PC-9 (cell line): ENCODE results near the gene SLIT1. TPM values are rescaled to one million over a fixed set of nuclear protein-coding genes. Genes with fewer than 3 reads are reported as not detected.

Experiments used
- BruUV-seq: library from RNA; stranded (reverse); fragments of 400-500 nt; replicated peaks from 2 replicates; lab custom pipeline; 2021; lab: Mats Ljungman, UMichigan
- CTCF ChIA-PET: fragments of 300-600 bp; sonication (Branson Sonifier 250); formaldehyde crosslinking; loops from one replicate; lab custom pipeline; 2022; ENCODE audit warnings: antibody characterized with exemption; lab: Charles Lee
- POLR2A ChIA-PET: fragments of 300-600 bp; sonication (Branson Sonifier 250); formaldehyde crosslinking; loops from one replicate; lab custom pipeline; 2022; ENCODE audit warnings: antibody characterized with exemption; ENCODE audit not compliant: unreplicated experiment; lab: Charles Lee
- DNase-seq, 2 experiments: peaks; one replicate each; pipeline versions ENCODE4 v3.0.0 to v3.0.0-alpha.2; 2015 to 2022; ENCODE audit warnings: mixed read lengths in 1 of 2
- H2AFZ ChIP-seq: fragments of 200-600 bp; sonication (generic); 2 replicates; pipeline ENCODE4 v1.8.1; 2017; ENCODE audit warnings: antibody characterized with exemption
- H3F3A ChIP-seq: fragments of 200-600 bp; sonication (generic); 2 replicates; pipeline ENCODE4 v1.8.1; 2017; ENCODE audit warnings: antibody characterized with exemption, mild to moderate bottlenecking, low read depth; ENCODE audit not compliant: insufficient read depth
- H3K27ac ChIP-seq: fragments of 200-600 bp; sonication (generic); 2 replicates; pipeline ENCODE4 v1.6.1; 2016; ENCODE audit warnings: mixed run types
- H3K27me3 ChIP-seq: fragments of 200-600 bp; sonication (generic); 2 replicates; pipeline ENCODE4 v1.6.1; 2016; ENCODE audit warnings: low read depth, mixed run types; ENCODE audit not compliant: insufficient read depth
- H3K36me3 ChIP-seq: fragments of 200-600 bp; sonication (generic); 2 replicates; pipeline ENCODE4 v1.6.1; 2016; ENCODE audit warnings: low read depth, mixed run types
- H3K4me1 ChIP-seq: fragments of 200-600 bp; sonication (generic); replicated peaks from 2 replicates; pipeline ENCODE4 v1.6.1; 2016; ENCODE audit warnings: mixed run types; ENCODE audit not compliant: insufficient read depth
- H3K4me2 ChIP-seq: fragments of 200-600 bp; sonication (generic); 2 replicates; pipeline ENCODE4 v1.6.1; 2017; ENCODE audit warnings: mixed run types
- H3K4me3 ChIP-seq: fragments of 200-600 bp; sonication (generic); 2 replicates; pipeline ENCODE4 v1.6.1; 2016; ENCODE audit warnings: mixed run types
- H3K79me2 ChIP-seq: fragments of 200-600 bp; sonication (generic); 2 replicates; pipeline ENCODE4 v1.6.1; 2017; ENCODE audit warnings: low read depth, mixed run types
- H3K9me2 ChIP-seq: fragments of 200-600 bp; sonication (generic); 2 replicates; pipeline ENCODE4 v1.8.1; 2017; ENCODE audit warnings: mild to moderate bottlenecking; ENCODE audit not compliant: insufficient read depth
- H3K9me3 ChIP-seq: fragments of 200-600 bp; sonication (generic); 2 replicates; pipeline ENCODE4 v1.8.1; 2016; ENCODE audit warnings: low read depth; ENCODE audit not compliant: insufficient read depth
- H4K20me1 ChIP-seq: fragments of 200-600 bp; sonication (generic); 2 replicates; pipeline ENCODE4 v1.8.1; 2017; ENCODE audit not compliant: insufficient read depth
- EZH2 ChIP-seq: fragments of 200-600 bp; sonication (generic); IDR thresholded peaks from 2 replicates; pipeline ENCODE4 v1.8.0; 2017; ENCODE audit warnings: antibody characterized with exemption, low read depth
- intact Hi-C: fragments of 100-400 bp; cut with micrococcal nuclease; formaldehyde crosslinking; loops from one replicate; pipeline ENCODE4 v1.10.0; 2022; ENCODE audit not compliant: unreplicated experiment
- total RNA-seq: library from RNA; stranded (reverse); gene quantifications from 2 replicates; pipeline ENCODE4 v1.2.3, GENCODE V29; 2021
- TF ChIP-seq, protein P1 (sequence below): fragments of 200-600 bp; sonication (generic); conservative IDR thresholded peaks from 2 replicates; pipeline ENCODE4 v1.6.1; 2017; ENCODE audit warnings: mixed run types, antibody characterized with exemption, mild to moderate bottlenecking, moderate library complexity

SLIT1 gene
- total RNA-seq, 1 experiment from 2014 or later, result not detected

GRCh38 chr10:97047083-97047736 lies 138.5 kb downstream of the SLIT1 start:
- H2AFZ ChIP-seq, result no peak overlapping the region
- H3K4me3 ChIP-seq, result no peak overlapping the region
- H3K79me2 ChIP-seq, result no peaks in the 10 kb centered on the region
- CTCF ChIA-PET, result no interaction called here
- no peaks in the 10 kb centered on the region for H3F3A ChIP-seq
- no peaks in the 10 kb centered on the region for H3K36me3 ChIP-seq
- no peak for DNase-seq
- H4K20me1 ChIP-seq, result no peaks in the 10 kb centered on the region
- no TSS peak for BruUV-seq
- TF ChIP-seq EZH2, result no peak
- TF ChIP-seq, protein P1, sequence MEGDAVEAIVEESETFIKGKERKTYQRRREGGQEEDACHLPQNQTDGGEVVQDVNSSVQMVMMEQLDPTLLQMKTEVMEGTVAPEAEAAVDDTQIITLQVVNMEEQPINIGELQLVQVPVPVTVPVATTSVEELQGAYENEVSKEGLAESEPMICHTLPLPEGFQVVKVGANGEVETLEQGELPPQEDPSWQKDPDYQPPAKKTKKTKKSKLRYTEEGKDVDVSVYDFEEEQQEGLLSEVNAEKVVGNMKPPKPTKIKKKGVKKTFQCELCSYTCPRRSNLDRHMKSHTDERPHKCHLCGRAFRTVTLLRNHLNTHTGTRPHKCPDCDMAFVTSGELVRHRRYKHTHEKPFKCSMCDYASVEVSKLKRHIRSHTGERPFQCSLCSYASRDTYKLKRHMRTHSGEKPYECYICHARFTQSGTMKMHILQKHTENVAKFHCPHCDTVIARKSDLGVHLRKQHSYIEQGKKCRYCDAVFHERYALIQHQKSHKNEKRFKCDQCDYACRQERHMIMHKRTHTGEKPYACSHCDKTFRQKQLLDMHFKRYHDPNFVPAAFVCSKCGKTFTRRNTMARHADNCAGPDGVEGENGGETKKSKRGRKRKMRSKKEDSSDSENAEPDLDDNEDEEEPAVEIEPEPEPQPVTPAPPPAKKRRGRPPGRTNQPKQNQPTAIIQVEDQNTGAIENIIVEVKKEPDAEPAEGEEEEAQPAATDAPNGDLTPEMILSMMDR, result no peak
- H3K4me1 ChIP-seq, result no peaks in the 10 kb centered on the region
- H3K4me2 ChIP-seq, result no peak overlapping the region
- no peaks in the 10 kb centered on the region for H3K27me3 ChIP-seq
- no peaks in the 10 kb centered on the region for H3K9me2 ChIP-seq
- POLR2A ChIA-PET, result no interaction called here
- intact Hi-C loops, result no loop called here
- H3K27ac ChIP-seq, result no peak overlapping the region
- no peaks in the 10 kb centered on the region for H3K9me3 ChIP-seq

- Histone ChIP-seq H3K4me1 (no peaks in the 10 kb centered on the region), H3K4me2 (no peak overlapping the region), H3K79me2 (no peaks in the 10 kb centered on the region), H3K27ac (no peak overlapping the region), H2AFZ (no peak overlapping the region), H3K27me3 (no peaks in the 10 kb centered on the region), H4K20me1 (no peaks in the 10 kb centered on the region), H3K4me3 (no peak overlapping the region), H3K9me3 (no peaks in the 10 kb centered on the region), H3K9me2 (no peaks in the 10 kb centered on the region), H3K36me3 (no peaks in the 10 kb centered on the region), H3F3A (no peaks in the 10 kb centered on the region)
- BruUV-seq, result no TSS peak
- POLR2A ChIA-PET, result no interaction called here
- CTCF ChIA-PET, result no interaction called here
- TF ChIP-seq, protein P1, result no peak
- no peak for TF ChIP-seq EZH2
- intact Hi-C loops, result no loop called here
- no peak for DNase-seq
Measured at GRCh38 chr10:97046456-97047082, 139.2 kb downstream of the SLIT1 start.

- POLR2A ChIA-PET, result no interaction called here
- no peaks in the 10 kb centered on the region for H3K27me3 ChIP-seq
- H3K79me2 ChIP-seq, result no peaks in the 10 kb centered on the region
- BruUV-seq, result no TSS peak
- DNase-seq, result no peak
- intact Hi-C loops, result no loop called here
- H4K20me1 ChIP-seq, result no peaks in the 10 kb centered on the region
- no peak overlapping the region for H2AFZ ChIP-seq
- no peak overlapping the region for H3K27ac ChIP-seq
- no peak overlapping the region for H3K4me3 ChIP-seq
- TF ChIP-seq, protein P1, result no peak
- TF ChIP-seq EZH2, result no peak
- H3K9me3 ChIP-seq, result no peaks in the 10 kb centered on the region
- H3F3A ChIP-seq, result no peaks in the 10 kb centered on the region
- no peaks in the 10 kb centered on the region for H3K36me3 ChIP-seq
- CTCF ChIA-PET, result no interaction called here
- peaks cover 2% of the 10 kb centered on the region; the same call in 1 of the 2 replicates for H3K4me1 ChIP-seq
- no peak overlapping the region for H3K4me2 ChIP-seq
- no peaks in the 10 kb centered on the region for H3K9me2 ChIP-seq
Measured at GRCh38 chr10:97043563-97043855, 142.2 kb downstream of the SLIT1 start.
